ENCODE data around the gene LCE3D. TPM values are rescaled to one million over a fixed set of nuclear protein-coding genes. Genes with fewer than 3 reads are reported as not detected.
A peak's percentile ranks its signal among the peaks of the same experiment; 100 is the strongest.

The LCE3D gene
- polyA plus RNA-seq, 1 of the 3 experiments (the other 2 are of a cell fraction): not detected

- Histone ChIP-seq H3K9ac (no peak overlapping the region), H3K36me3 (replicated peaks in 1 of 2; ENCODE audit: control insufficient read depth in 1 of 2, insufficient read depth in 2 of 2, low read length in 1 of 2) (no peaks in the 10 kb centered on the region), H3K27ac (ENCODE audit: low read depth in 2 of 2, low read length in 1 of 2) (no peak overlapping the region), H3K79me2 (ENCODE audit: insufficient read depth) (no peaks in the 10 kb centered on the region), H3F3A (replicated peaks; ENCODE audit: insufficient read depth) (no peaks in the 10 kb centered on the region), H3K4me1 (ENCODE audit: control insufficient read depth in 1 of 2, insufficient read depth in 2 of 2, low read depth in 1 of 2, low read length in 1 of 2) (no peaks in the 10 kb centered on the region), H3K9me3 (no peaks in the 10 kb centered on the region), H2AFZ (ENCODE audit: low read depth) (no peak overlapping the region), H3K9me2 (no peaks in the 10 kb centered on the region), H3K27me3 (ENCODE audit: insufficient read depth) (no peaks in the 10 kb centered on the region), H3K4me2 (no peak overlapping the region), H4K20me1 (ENCODE audit: insufficient read depth) (no peaks in the 10 kb centered on the region), H3K4me3 (ENCODE audit: low read depth in 2 of 2, low read length in 1 of 2) (no peak overlapping the region)
- 10% methylated on average over 4 of the region's 4 CpGs for WGBS (ENCODE audit: low lambda C conversion rate)
- DNase-seq: no peak
- POLR2A ChIA-PET: no interaction called here
- CTCF ChIA-PET: interaction anchor here (2.2 kb wide), 1 partner anchor 10 kb away, joined by 9 read pairs; no protein-coding TSS in a partner anchor
- TF ChIP-seq CTCF (IDR thresholded peaks at IDR 0.05) (peak; percentile 40), ELF1 (IDR thresholded peaks at IDR 0.05) (no peak)
These were observed 36.5 kb downstream of the LCE3D start for GRCh38 chr1:152543820-152544219.

- Histone ChIP-seq H3K36me3 (replicated peaks in 1 of 2; ENCODE audit: control insufficient read depth in 1 of 2, insufficient read depth in 2 of 2, low read length in 1 of 2) (no peaks in the 10 kb centered on the region), H3K9me3 (no peaks in the 10 kb centered on the region), H3K79me2 (ENCODE audit: insufficient read depth) (no peaks in the 10 kb centered on the region), H3K9ac (no peak overlapping the region), H3K27me3 (ENCODE audit: insufficient read depth) (peaks cover 15% of the 10 kb centered on the region; the same call in 1 of the 2 replicates), H3K4me1 (ENCODE audit: control insufficient read depth in 1 of 2, insufficient read depth in 2 of 2, low read depth in 1 of 2, low read length in 1 of 2) (no peaks in the 10 kb centered on the region), H3K4me3 (ENCODE audit: low read depth in 2 of 2, low read length in 1 of 2) (no peak overlapping the region), H3K9me2 (no peaks in the 10 kb centered on the region), H3K4me2 (no peak overlapping the region), H3K27ac (ENCODE audit: low read depth in 2 of 2, low read length in 1 of 2) (no peak overlapping the region), H3F3A (replicated peaks; ENCODE audit: insufficient read depth) (no peaks in the 10 kb centered on the region), H2AFZ (ENCODE audit: low read depth) (no peak overlapping the region), H4K20me1 (ENCODE audit: insufficient read depth) (no peaks in the 10 kb centered on the region)
- ChIA-PET POLR2A (no interaction called here), CTCF (interaction anchor here (1.5 kb wide), 1 partner anchor 82 kb away, joined by 3 read pairs; no protein-coding TSS in a partner anchor)
- 9% methylated on average over 2 of the region's 2 CpGs for WGBS (ENCODE audit: low lambda C conversion rate)
- no peak for TF ChIP-seq TAF1 (IDR thresholded peaks at IDR 0.05; ENCODE audit: borderline replicate concordance, low read depth, low read length)
- no peak for TF ChIP-seq USF1 (IDR thresholded peaks at IDR 0.05; ENCODE audit: borderline replicate concordance, low read depth)
- TF ChIP-seq USF2 (IDR thresholded peaks at IDR 0.05; ENCODE audit: borderline replicate concordance, low read depth, low read length): no peak
- TF ChIP-seq CTCF (IDR thresholded peaks at IDR 0.05): no peak
- TF ChIP-seq GABPA (IDR thresholded peaks at IDR 0.05; ENCODE audit: low read depth): no peak
- no peak for TF ChIP-seq RFX5 (IDR thresholded peaks at IDR 0.05; ENCODE audit: low read length)
- TF ChIP-seq ELF1 (IDR thresholded peaks at IDR 0.05): no peak
- TF ChIP-seq IRF3 (IDR thresholded peaks at IDR 0.05; ENCODE audit: low read depth, low read length): no peak
- no peak for TF ChIP-seq TEAD4 (IDR thresholded peaks at IDR 0.05; ENCODE audit: borderline replicate concordance, insufficient read depth)
- no peak for TF ChIP-seq ZBTB33 (IDR thresholded peaks at IDR 0.05; ENCODE audit: borderline replicate concordance, low read depth)
- no peak for TF ChIP-seq YY1 (IDR thresholded peaks at IDR 0.05; ENCODE audit: low read depth)
- no peak for DNase-seq
These were observed 40.4 kb downstream of the LCE3D start for GRCh38 chr1:152539901-152540300.
